HCEC 1CT (cell line): ENCODE data around the gene RBM20.
"Not testable (repeated sequence)": the region's sequence is repeated elsewhere in the genome, so short reads cannot be mapped to it uniquely, and the experiment has no call there.

Source experiments
- DNase-seq: peaks from one replicate; pipeline ENCODE4 v3.0.0-alpha.2; 2017

RBM20 gene

DNA sequence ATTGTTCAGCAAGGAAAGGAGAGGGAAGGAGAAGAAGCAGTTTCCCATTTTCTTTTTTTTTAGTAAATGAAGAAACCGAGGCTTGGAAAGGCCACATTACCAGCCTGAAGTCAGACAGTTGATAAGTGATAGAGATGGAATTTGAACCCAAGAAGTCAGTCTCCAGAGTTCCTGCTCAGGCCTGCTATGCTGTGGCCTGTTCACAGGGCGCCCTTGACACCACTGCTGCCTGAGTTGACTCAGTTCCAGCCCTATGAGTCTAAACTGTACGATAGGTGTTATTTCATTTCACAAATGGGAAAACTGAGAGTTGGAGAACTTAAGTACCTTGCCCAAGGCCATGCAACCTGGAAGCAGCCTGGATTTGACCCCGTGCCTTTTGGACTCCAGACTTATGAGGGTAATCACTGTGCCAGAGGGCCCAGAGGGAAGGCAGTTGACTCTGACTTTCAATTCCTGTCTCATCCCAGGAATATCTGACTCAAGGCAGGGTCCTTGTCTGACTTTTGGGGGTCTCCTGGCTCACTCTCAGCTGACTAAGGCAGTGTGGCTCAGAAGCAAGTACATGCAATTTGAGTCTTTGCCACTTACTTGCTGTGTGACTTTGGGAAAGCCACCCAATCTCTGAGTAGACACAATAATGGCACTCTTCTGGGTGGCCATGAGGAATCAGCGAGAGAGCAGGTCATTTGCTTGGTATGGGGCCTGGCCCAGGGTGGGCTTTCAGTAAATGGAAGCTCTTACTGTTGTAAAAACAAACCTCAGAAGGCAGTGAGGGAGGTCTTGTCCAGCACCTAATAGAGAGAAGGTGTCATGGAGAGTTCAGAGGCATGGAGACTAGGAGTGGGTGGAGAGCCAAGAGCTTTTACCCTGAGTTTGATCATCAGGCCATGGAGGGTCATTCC is 17.9 kb upstream of the RBM20 start:
- no peak for DNase-seq

DNA sequence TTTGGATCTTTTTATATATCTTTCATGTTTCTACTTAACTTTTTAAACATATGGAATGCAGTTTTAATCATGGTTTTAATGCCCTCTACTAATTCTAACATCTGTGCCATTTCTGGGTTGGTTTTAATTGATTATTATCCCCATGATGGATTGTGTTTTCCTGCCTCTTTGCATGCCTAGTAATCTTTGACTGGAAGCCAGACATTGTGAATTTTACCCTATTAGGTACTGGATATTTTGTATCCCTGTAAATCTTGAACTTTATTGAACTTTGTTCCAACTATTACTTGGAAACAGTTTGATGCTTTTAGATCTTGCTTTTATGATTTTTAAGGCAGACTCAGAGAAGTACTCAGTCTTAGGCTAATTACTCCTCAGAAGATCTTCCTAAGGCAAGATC is 16.0 kb upstream of the RBM20 start:
- no peak for DNase-seq

DNA sequence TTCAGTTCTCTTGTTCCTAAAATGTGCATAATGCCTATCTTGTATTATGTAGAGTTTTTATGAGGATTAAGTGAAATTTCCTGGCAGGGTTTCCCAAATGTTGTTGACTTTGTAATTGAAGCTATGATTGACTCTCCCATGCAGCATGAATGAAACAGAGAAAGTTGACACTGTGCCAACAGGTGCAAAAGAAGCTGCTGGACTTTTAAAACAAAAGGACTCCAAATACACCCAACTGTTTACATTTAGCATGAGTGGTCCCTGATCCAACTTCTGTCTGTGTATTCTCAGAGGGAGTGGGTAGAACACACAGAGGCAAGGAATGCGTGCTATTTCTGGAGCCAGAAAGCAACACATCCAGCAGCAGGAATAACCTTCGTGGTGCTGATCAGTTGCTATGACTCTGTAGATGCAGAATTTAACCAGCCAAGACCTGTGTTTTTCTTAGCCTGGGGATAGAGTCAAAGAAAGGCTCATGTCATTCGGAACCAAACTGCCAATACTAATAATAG is 14.4 kb upstream of the RBM20 start:
- no peak for DNase-seq

DNA sequence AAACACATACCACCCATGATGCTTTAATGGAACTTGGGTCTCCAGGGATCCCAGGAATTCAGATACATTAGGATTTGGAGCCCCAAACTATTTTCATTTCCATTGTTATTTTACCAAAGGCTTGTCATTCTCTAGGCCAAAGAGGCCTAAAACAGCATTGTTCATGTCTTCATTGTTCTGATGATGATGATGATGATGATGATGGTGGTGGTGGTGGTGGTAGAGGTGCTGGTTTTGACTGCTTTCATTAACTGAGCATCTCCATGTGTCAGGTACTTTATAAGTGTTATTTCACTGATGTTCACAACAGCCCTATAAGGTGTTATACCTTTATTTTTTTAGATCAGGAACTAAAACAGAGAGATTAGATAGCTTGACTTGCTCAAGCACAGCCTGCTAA is 12.2 kb upstream of the RBM20 start:
- DNase-seq = no peak

DNA sequence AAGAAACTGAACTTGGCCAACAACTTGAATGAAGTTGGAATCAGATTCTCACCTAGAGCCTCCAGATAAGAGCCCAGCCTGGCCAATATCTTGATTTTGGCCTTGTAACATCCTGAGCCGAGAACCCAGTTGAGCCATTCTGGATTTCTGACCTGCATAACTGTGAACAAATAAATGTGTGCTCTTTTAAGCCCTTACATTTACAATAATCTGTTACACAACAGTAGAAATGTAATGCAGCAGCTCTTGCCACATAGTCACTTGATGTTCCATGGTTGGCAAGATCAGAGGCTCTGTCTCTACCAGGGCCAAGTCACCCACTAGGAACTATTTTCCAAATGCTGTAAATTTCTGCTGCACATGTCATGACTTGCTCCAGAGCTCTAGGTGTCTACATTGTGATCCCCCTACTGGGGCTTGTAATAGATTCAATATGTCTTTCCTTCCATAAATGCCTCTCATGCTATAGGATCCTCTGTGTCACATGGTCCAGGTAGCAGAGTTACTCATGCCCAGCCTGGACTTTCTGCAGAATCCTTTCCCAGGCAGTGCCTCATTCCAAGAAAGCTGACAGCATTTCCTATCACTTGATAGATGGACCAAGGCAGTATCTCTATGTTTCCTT is 11.4 kb upstream of the RBM20 start:
- DNase-seq = no peak

DNA sequence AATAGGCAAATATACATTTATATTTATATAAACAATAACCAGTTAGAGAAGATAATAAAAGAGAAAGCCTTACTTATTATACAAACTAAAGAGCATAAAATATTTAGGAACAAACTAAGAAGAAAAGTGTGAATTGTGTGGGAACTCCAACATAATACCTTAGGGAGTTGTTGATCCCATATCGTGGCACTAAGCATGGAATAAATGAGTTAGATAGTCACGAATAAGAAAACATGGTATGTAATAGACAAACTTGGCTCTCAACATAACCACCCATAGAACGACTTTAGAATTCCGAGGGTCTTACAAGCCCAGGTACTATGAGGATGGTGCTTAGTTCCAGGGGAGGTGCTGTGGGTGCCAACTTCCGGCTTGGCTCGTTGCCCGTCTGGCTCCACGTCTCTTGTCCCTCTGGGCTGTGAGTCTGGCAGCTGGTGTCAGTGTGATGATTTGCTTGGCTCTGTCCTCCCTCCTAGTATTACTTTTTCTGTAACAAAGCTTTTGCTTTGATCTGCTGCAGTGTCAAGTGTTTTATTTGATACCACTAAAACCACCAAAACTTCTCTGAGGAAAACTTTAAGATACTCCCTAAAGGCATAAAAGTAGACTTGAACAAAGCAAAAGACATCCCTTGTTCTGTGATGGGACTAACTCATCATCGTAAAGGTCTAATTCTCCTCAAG is 9.5 kb upstream of the RBM20 start:
- DNase-seq = no peak

DNA sequence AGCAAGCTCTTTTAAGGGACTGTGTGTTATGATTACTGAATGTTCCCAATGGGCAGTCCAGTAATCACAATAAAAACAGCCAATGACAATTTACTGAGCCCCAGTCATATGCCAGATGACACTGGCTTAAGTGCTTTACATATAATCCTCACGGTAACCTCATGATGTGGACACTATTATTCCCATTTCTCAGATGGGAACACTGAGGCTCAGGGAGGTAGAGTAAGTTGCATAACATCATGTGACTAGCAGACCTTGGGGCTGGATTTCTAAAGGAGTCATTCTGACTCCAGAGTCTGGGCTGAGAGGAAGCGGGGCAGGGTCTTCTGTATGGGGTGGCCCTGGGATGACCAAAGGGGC is 7.6 kb upstream of the RBM20 start:
- no peak for DNase-seq

DNA sequence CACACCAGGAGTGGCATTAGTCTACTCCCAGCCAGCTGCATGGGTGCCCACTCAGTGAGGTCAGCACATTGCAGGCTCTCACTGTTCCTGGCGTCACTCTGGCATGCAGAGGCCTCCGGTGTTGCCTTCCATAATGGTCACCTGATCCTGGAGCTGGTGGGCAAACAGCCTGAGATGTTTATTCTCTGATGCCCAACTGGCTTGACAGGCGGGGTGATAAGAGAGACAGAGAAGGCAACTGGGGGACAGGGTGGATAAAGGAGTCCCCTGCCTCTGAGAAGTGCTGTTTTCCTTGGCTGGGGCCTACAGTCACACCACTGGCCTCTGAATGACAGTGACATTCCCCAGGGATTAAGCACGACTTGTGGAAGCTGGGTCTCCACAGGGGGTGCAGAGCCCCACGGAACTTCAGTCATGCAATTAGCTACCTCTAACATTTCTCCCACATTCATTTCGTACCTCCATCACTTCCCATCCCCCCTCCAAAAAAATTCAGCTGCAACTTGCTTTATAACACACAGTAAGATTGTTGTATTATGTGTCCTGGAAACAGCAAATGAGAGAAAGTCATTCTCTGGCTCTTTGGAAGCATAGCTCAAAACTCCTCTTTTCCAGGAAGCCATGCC is 7.1 kb upstream of the RBM20 start:
- no peak for DNase-seq

DNA sequence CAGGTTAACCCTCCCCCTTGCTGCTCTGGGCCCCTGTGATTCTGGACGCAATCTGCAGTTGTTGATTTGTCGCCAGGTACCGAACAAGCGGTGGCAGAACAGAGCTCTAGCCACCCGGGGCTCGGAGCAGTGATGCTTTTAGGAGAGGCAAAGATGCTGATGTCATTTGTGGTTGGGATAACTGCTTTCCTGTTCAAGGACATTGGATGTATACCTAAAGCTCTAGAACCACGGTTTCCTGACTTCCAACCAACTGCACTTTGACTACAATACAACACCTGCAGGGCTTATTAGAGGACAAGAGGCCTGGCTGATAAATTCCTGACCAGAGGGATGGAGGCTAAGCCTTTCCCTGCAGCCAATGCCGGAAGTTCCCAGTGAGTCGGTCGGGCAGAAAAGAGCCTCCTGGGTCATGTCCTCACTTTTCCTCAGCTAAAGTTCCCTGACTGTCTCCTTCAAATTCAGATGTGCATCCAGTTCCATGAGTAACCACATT is 6.5 kb upstream of the RBM20 start:
- DNase-seq = no peak

DNA sequence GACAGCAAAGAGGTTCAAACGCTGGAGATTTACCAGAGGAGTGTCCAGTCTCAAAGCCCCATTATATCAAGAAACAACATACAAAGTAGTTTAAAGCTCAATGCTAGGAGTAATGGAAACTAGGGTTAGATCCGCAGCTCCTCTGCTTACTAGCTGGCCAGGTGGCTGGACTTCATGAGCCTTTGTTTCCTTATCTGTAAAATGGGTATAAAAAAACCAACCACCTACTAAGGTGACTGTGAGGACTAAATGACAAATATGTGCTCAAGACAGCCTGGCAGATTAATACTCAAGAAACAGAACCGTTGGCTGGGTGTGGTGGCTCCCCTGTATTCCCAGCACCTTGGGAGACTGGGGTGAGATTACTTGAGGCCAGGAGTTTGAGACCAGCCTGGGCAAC is 5.8 kb upstream of the RBM20 start:
- no peak for DNase-seq

DNA sequence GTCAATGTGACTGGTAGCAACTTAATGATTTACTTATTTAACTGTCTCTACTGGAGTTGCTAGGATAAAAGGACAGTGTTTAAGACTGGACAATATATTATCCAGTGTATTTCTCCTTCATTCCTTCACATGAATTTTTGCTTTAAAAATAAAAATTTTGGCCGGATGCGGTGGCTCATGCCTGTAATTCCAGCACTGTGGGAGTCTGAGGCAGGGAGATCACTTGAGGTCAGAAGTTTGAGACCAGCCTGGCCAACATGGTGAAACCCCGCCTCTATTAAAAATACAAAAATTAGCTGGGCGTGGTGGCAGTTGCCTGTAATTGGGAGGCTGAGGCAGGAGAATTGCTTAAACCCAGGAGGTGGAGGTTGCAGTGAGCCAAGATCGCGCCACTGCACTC is 5.1 kb upstream of the RBM20 start:
- not testable (repeated sequence) for DNase-seq

DNA sequence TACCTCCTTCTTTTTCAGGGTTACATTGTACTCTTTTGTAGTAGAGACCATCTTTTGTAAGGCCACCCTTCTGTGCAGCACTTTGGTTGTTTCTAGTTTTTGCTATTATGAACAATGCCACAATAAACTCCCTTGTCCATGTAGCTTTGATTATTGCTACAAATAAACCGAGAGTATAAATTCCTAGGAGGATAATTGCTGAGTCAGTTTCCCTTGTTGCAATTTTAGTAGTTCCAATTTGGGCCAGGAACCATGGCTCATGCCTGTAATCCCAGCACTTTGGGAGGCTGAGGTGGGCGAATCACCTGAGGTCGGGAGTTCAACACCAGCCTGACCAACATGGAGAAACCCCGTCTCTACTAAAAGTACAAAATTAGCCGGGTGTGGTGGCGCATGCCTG is 4.3 kb upstream of the RBM20 start:
- DNase-seq = not testable (repeated sequence)

DNA sequence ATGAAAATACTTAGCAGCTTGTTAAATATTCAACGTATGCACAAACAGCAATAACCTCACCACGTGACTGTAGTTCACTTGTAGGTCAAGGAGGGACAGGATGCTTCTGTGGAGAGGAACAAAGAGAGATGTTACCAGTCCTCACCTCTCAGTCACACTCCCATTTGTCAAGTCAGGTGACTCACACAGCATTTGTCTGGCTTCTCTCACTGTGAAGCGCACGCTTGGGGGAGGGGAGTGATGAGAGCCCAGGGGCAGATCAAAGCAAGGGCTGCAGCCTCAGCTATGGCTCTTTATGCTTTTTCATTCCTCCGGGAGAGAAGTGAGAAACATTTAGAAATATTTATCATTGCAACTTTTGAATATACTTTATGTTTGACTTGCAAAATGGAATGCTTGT is 2.9 kb upstream of the RBM20 start:
- DNase-seq = no peak

DNA sequence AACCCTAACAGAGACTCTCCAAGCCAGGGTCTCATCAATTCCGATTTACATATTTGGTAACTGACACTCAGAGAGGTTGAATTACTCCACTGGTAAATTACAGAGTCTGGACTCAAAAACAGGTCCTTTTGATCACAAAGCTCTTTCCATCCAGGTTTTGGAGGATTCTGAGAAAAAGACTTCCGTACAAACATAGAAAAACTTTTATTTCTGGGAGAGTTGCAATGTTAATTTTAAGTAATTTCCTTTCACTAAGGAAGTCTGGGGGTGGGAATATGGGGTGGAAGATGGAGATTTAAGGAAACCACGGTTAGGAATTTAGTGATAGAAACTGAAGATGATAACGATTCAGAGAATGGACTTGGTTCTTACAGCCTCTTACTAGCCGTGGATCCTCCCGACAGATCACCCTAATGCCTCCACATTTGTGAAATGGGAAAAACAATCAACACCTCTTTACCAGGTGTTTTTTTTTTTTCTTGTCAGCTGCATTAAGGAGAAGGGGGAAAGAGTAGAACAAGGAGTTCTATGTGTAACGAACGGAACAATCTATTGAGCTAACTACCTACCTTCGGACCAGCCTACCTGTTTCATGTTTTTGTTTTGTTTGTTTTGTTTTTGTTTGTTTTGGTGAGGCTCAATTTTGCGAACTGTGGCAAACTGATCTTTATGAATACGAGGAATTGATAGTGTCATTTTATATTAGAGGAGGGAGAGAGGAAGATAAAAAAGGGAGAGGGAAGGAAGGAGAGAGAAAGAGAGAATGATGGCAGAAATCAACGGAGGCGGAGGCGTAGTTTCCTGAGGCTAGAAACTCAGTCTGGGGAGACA is 1.7 kb upstream of the RBM20 start:
- DNase-seq = no peak

DNA sequence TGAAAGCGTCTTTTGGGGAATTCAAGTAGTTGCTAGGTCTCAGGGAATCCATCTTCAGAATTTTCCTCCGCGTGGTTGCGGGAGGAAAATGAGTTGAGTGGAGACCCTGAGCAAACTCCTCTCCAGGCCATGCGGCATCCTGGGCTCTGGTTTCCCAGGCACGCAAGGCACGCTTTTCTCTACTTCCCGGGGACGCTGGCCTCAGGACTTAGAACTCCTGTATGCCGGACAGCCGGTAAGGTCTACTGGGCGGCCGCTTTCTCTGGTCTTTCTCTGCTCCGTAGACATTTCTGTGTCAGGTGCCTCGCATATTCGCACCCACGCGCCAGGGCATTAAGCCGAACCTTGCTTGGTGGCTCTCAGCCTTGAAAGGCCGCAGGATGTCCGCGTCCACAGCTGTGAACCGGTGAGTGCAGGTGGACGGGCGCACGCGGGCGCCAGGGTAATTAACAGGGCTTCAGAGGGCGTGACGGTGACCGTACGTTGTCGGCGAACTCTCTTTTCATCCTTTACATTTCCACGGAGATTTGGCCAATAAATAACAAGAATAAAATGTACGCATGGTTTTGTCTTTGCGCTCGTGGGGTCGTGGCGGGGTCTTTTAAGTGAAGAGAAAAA is 992 bp upstream of the RBM20 start:
- DNase-seq = no peak

DNA sequence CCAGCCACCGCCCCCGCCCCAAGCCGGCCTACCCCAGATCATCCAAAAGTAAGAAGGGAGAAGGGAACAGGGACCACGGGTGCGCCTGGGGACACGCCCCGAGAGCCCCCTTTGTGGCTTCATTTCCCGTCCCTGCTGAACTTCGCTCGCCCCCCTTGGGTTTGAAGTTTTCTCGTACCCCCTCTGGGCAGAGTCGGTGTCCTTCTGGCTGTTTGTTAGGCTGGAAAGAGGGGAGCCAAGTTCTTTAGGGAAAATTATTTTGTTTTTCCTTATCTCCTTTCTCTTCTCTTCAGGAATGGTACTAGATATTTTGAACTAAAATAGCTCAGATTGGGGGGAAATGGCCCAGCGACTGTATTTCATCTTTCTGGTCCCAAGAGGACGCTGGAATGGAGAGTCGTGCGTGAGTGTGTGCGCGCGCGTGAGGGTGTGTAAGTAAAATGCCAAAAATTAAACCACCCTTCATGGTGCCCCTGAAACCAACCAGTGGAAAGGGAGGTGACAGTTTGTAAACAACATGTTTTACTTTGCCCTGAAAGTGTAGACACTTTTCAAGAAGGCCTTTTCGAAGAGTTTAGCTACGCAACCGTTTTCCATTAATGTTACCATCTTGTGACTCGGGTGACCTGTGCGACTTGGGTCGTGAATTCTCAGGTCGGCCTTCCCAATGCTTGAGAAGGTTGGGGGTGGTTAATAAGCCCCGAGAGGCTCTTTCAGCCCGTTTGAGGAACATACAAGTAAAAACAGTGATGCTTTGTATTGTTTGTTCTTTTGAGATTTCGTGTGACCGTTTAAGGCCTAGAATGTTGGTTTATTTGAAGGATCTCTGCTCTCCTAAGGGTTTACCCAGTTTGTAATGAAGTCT is 694 bp downstream of the RBM20 start:
- DNase-seq = no peak

DNA sequence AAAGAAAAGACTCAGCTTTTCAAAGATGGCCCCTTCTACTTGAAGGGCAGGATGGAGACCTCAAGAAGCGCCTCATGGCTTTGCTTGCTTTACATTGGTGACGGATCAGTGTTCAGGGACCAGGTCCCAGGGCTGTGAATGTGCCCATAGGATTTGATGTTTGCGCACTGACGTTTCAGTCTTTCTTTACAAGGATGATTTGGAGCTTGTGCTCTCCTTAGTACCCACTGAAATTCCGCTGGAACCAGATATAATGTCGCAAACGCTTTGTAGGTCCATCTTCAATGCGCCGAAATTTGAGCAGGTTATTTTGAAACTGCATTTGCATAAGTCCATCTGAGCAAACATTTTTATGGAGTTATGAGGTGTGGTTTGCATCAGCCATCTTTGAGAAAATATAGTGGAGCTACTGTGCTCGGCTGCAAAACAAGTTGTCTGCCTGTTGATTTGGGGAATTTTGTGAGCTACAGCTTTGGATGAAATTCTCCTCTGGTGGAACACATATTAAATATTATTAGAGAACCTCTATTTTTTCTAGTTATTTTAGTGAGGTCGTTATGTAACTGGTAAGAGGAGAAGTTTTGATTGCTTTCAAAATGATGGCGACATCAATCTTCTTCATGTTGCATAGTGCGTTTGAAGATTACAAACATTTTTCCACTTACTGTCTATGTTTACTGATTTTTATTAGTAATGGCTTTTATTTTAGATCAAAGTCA is 2.4 kb downstream of the RBM20 start:
- no peak for DNase-seq

DNA sequence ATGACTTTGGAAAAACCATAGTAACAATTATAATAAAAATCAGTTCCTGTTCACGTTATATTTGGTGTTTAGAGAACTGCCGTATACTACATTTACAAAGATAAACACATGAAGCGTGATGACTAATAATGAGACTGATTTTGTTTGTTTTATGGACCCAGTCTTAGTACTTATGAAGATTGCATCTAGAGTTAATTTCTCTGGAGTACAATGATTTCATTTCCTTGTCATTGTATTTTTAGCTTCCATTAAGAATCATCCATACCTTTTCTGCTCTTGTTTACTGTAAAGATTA is 2.9 kb downstream of the RBM20 start:
- DNase-seq = peak; percentile 65

DNA sequence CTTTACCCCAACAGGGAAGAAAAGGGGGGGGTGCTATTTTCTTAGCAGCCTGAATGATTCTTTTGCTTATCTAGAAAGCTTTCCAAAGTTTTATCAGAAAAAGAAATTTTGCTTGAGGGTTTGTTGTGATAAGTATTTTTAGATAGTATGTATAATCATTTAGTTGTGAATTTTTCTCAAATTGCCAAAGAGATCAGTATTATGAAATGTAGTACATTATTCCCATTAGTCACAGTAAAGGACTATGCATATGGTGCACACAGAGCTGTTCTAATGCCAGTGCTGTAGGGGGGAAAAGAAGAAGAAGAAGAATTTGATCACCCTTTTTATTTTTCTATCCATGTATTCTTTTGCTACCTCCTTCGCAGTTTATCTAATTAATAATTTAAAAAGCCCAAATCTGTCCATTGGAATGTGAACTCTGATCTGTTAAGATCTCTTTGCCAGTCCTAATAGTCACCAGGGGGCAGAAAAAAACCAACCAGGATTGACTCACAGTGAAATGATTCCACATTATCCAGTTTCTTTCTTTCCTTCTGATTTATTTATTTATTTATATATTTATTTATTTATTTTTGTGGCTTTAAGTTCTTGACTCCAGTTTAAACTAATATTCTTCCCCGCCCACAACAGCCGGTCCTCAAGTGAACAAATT is 4.7 kb downstream of the RBM20 start:
- DNase-seq = peak; percentile 35
